A549 (cell line): ENCODE results near the gene AFAP1L2. TPM values are rescaled to one million over a fixed set of nuclear protein-coding genes. Genes with fewer than 3 reads are reported as not detected.
A peak's percentile ranks its signal among the peaks of the same experiment; 100 is the strongest.

Experiments
- ATAC-seq, 2 experiments: fragments of 200-7000 bp in 1 of 2; fragments of >200 bp in 1 of 2; cut with Nextera tagmentation in 1 of 2; cut with Tn5 transposase in 1 of 2; 3 replicates each; pipeline versions ENCODE4 v1.8.0 to v1.9.1; 2018 to 2020; ENCODE audit warnings: mild to moderate bottlenecking in 1 of 2, moderate library complexity in 1 of 2
- CTCF ChIA-PET: fragments of 300-600 bp; sonication (Branson Sonifier 250); formaldehyde crosslinking; extraction: SDS; loops from one replicate; lab custom pipeline; 2021; ENCODE audit warnings: antibody characterized with exemption, inconsistent platforms; lab: Yijun Ruan, JAX
- POLR2A ChIA-PET: fragments of 350-600 bp; formaldehyde crosslinking; extraction: SDS; loops from one replicate; lab custom pipeline; 2021; ENCODE audit warnings: antibody characterized with exemption, inconsistent platforms; lab: Yijun Ruan, JAX
- DNase-seq, 2 experiments: peaks; one replicate each; pipeline versions ENCODE4 v3.0.0 to v3.0.0-alpha.2; 2011 to 2016; ENCODE audit warnings: low read depth in 1 of 2, low spot score in 1 of 2
- FAIRE-seq: peaks from 2 replicates; lab custom pipeline; 2011; peaks lifted over from hg19 to GRCh38; lab: Jason Lieb, UNC
- H3K27ac ChIP-seq, 2 experiments: fragments of >200 bp; sonication (Bioruptor Twin); formaldehyde crosslinking; 3 replicates each; pipeline ENCODE4 v1.5.1; 2016 to 2017
- H3K4me1 ChIP-seq: fragments of >200 bp; sonication (Bioruptor Twin); formaldehyde crosslinking; 3 replicates; pipeline ENCODE4 v1.6.1; 2016
- H3K4me2 ChIP-seq: fragments of >200 bp; sonication (Bioruptor Twin); formaldehyde crosslinking; 3 replicates; pipeline ENCODE4 v1.6.1; 2016
- H3K4me3 ChIP-seq: fragments of >200 bp; sonication (Bioruptor Twin); formaldehyde crosslinking; 3 replicates; pipeline ENCODE4 v1.5.1; 2016
- H3K9me3 ChIP-seq: fragments of >200 bp; sonication (Bioruptor Twin); formaldehyde crosslinking; 3 replicates; pipeline ENCODE4 v1.6.1; 2016
- ATOH8 ChIP-seq: fragments of 250-450 bp; sonication (Bioruptor Pico); IDR thresholded peaks from 2 replicates; pipeline ENCODE4 v1.5.0; 2020; ENCODE audit warnings: low read depth, mild to moderate bottlenecking, moderate library complexity
- BHLHE40 ChIP-seq: IDR thresholded peaks from 2 replicates; pipeline ENCODE4 v1.6.1; 2012; ENCODE audit warnings: low read depth, low read length, inconsistent platforms
- CBX2 ChIP-seq: fragments of 200-600 bp; sonication (generic); IDR thresholded peaks from 2 replicates; pipeline ENCODE4 v1.6.1; 2016; ENCODE audit warnings: low read depth, mild to moderate bottlenecking, borderline replicate concordance
- CHD2 ChIP-seq: fragments of 150-350 bp; IDR thresholded peaks from 2 replicates; pipeline ENCODE4 v1.6.1; 2014; ENCODE audit warnings: low read length; ENCODE audit not compliant: partially characterized antibody
- CHD4 ChIP-seq: fragments of 200-600 bp; sonication (generic); IDR thresholded peaks from 2 replicates; pipeline ENCODE4 v1.6.1; 2016; ENCODE audit warnings: antibody characterized with exemption, mild to moderate bottlenecking, borderline replicate concordance
- CTCF ChIP-seq: fragments of >200 bp; sonication (Bioruptor Twin); formaldehyde crosslinking; IDR thresholded peaks from 3 replicates; pipeline ENCODE4 v1.5.1; 2016
- EHF ChIP-seq: fragments of 250-450 bp; sonication (Bioruptor Pico); IDR thresholded peaks from 2 replicates; pipeline ENCODE4 v1.5.0; 2020; ENCODE audit warnings: mild to moderate bottlenecking
- ESRRA ChIP-seq: fragments of 150-350 bp; IDR thresholded peaks from 2 replicates; pipeline ENCODE4 v1.6.1; 2014; ENCODE audit warnings: mild to moderate bottlenecking, low read length, borderline replicate concordance
- FOSB ChIP-seq: fragments of 250-450 bp; sonication (Bioruptor Pico); IDR thresholded peaks from 2 replicates; pipeline ENCODE4 v1.5.0; 2020; ENCODE audit warnings: mild to moderate bottlenecking, moderate library complexity
- GATA3 ChIP-seq: IDR thresholded peaks from 2 replicates; pipeline ENCODE4 v1.6.1; 2012; ENCODE audit warnings: borderline replicate concordance
- HOXA7 ChIP-seq: fragments of 250-450 bp; sonication (Bioruptor Pico); IDR thresholded peaks from 2 replicates; pipeline ENCODE4 v1.5.0; 2020; ENCODE audit warnings: mild to moderate bottlenecking, moderate library complexity
- KDM5A ChIP-seq: fragments of 200-600 bp; sonication (generic); IDR thresholded peaks from 2 replicates; pipeline ENCODE4 v1.6.1; 2016; ENCODE audit warnings: antibody characterized with exemption, mild to moderate bottlenecking
- MYC ChIP-seq: IDR thresholded peaks from 2 replicates; pipeline ENCODE4 v1.6.1; 2012; ENCODE audit warnings: mild to moderate bottlenecking, inconsistent platforms, low read length, improper control_type of control experiment, borderline replicate concordance
- PBX3 ChIP-seq: IDR thresholded peaks from 2 replicates; pipeline ENCODE4 v1.6.1; 2012
- RAD21 ChIP-seq, 2 experiments: fragments of >200 bp in 1 of 2; sonication (Bioruptor Twin) in 1 of 2; formaldehyde crosslinking in 1 of 2; IDR thresholded peaks in 1 of 2; conservative IDR thresholded peaks in 1 of 2; 2 replicates in 1 of 2; 3 replicates in 1 of 2; pipeline ENCODE4 v1.6.1; 2012 to 2018; ENCODE audit warnings: inconsistent platforms in 1 of 2
- RARB ChIP-seq: fragments of 250-450 bp; sonication (Bioruptor Pico); IDR thresholded peaks from 2 replicates; pipeline ENCODE4 v1.8.0; 2021; ENCODE audit warnings: mild to moderate bottlenecking, moderate library complexity
- REST ChIP-seq: fragments of 200-600 bp; sonication (generic); IDR thresholded peaks from 2 replicates; pipeline ENCODE4 v1.6.1; 2016; ENCODE audit warnings: antibody characterized with exemption, mild to moderate bottlenecking, moderate library complexity
- SMC3 ChIP-seq: fragments of >200 bp; sonication (Bioruptor Twin); formaldehyde crosslinking; IDR thresholded peaks from 3 replicates; pipeline ENCODE4 v1.6.1; 2018; ENCODE audit warnings: inconsistent platforms
- TP53 ChIP-seq: fragments of 250-450 bp; sonication (Bioruptor Pico); IDR thresholded peaks from 2 replicates; pipeline ENCODE4 v1.5.0; 2021; ENCODE audit warnings: mild to moderate bottlenecking, moderate library complexity
- USF2 ChIP-seq: fragments of 450-650 bp; IDR thresholded peaks from 2 replicates; pipeline ENCODE4 v1.6.1; 2014; ENCODE audit warnings: antibody characterized with exemption
- WGBS: methylation state at CpG from one replicate; pipeline ENCODE4 v1.1.6; 2017; ENCODE audit errors: missing lambda C conversion rate; 5-methylcytosine and 5-hydroxymethylcytosine counted together
- polyA plus RNA-seq, 4 experiments: library from polyadenylated mRNA; depleted of rRNA in 3 of 4; stranded (reverse); fragments of >200 nt; fragmentation: RNase III in 1 of 4; extraction: RNeasy Plus Mini Kit Qiagen cat#74134 plus additional on column Dnase treatment in 1 of 4; gene quantifications; 2 replicates in 3 of 4; 3 replicates in 1 of 4; pipeline ENCODE4 v1.2.3, GENCODE V29; 2011 to 2017

The AFAP1L2 gene
- polyA plus RNA-seq, 2 of the 4 experiments (the other 2 are of a cell fraction): 19.6 to 27.3 TPM

GRCh38 chr10:114393886-114394285 is 10.4 kb downstream of the AFAP1L2 start:
- no peak overlapping the region for H3K4me3 ChIP-seq
- H3K27ac ChIP-seq: peak overlapping the region in 1 of 2 experiments; percentile 34; a peak in 1 of 6 replicates
- no peak for DNase-seq
- ATAC-seq: no peak
- no peak for FAIRE-seq
- WGBS: 93% methylated on average over 7 of the region's 7 CpGs
- ChIA-PET POLR2A (no interaction called here), CTCF (interaction anchor here (2.3 to 7.8 kb wide), 2 partner anchors 9 to 90 kb away, joined by 13 to 43 read pairs; partner anchors contain the start of gene AFAP1L2)
- H3K4me1 ChIP-seq: peaks cover 35% of the 10 kb centered on the region
- TF ChIP-seq CBX2: no peak
- TF ChIP-seq BHLHE40: no peak
- TF ChIP-seq EHF (CRISPR knock-in tag): no peak
- TF ChIP-seq ESRRA: no peak
- TF ChIP-seq TP53 (CRISPR knock-in tag): no peak
- TF ChIP-seq MYC: no peak
- TF ChIP-seq CTCF: no peak
- TF ChIP-seq PBX3: no peak
- no peak for TF ChIP-seq CHD2
- TF ChIP-seq SMC3: no peak
- no peak for TF ChIP-seq RAD21 (conservative IDR thresholded peaks at IDR 0.05 in 1 of 2, IDR thresholded peaks at IDR 0.05 in 1 of 2)
- TF ChIP-seq REST: no peak
- no peak for TF ChIP-seq HOXA7 (CRISPR knock-in tag)
- no peak for TF ChIP-seq ATOH8 (CRISPR knock-in tag)
- no peak for TF ChIP-seq GATA3
- TF ChIP-seq CHD4: no peak
- TF ChIP-seq FOSB (CRISPR knock-in tag): no peak
- TF ChIP-seq USF2: no peak
- no peak for TF ChIP-seq RARB (CRISPR knock-in tag)
- no peak for TF ChIP-seq KDM5A
- H3K4me2 ChIP-seq: no peak overlapping the region
- no peaks in the 10 kb centered on the region for H3K9me3 ChIP-seq
